GM23248 (cell line): Measurements from ENCODE around the gene IBA57. TPM values are rescaled to one million over a fixed set of nuclear protein-coding genes. Genes with fewer than 3 reads are reported as not detected.

ENCODE experiments used
- DNase-seq: peaks from one replicate; pipeline ENCODE4 v3.0.0-alpha.2; 2015
- H2AFZ ChIP-seq: fragments of 200-600 bp; sonication (generic); 2 replicates; pipeline ENCODE4 v1.6.1; 2016; ENCODE audit warnings: antibody characterized with exemption
- H3F3A ChIP-seq: fragments of 200-600 bp; sonication (generic); 2 replicates; pipeline ENCODE4 v1.6.1; 2016; ENCODE audit warnings: mild to moderate bottlenecking, antibody characterized with exemption, mixed run types; ENCODE audit not compliant: insufficient read depth
- H3K27ac ChIP-seq: fragments of 200-600 bp; sonication (generic); 2 replicates; pipeline ENCODE4 v1.5.1; 2016; ENCODE audit warnings: mild to moderate bottlenecking
- H3K27me3 ChIP-seq: fragments of 200-600 bp; sonication (generic); replicated peaks from 2 replicates; pipeline ENCODE4 v1.6.1; 2016; ENCODE audit warnings: mild to moderate bottlenecking; ENCODE audit not compliant: insufficient read depth
- H3K36me3 ChIP-seq: fragments of 200-600 bp; sonication (generic); 2 replicates; pipeline ENCODE4 v1.6.1; 2016; ENCODE audit warnings: low read depth, mild to moderate bottlenecking
- H3K4me1 ChIP-seq: fragments of 200-600 bp; sonication (generic); 2 replicates; pipeline ENCODE4 v1.6.1; 2016; ENCODE audit warnings: mild to moderate bottlenecking; ENCODE audit not compliant: insufficient read depth
- H3K4me2 ChIP-seq: fragments of 200-600 bp; sonication (generic); one replicate; pipeline ENCODE4 v1.6.1; 2016; ENCODE audit warnings: mild to moderate bottlenecking; ENCODE audit not compliant: unreplicated experiment
- H3K4me3 ChIP-seq: fragments of 200-600 bp; sonication (generic); 2 replicates; pipeline ENCODE4 v1.5.1; 2016; ENCODE audit warnings: mild to moderate bottlenecking
- H3K79me2 ChIP-seq: fragments of 200-600 bp; sonication (generic); 2 replicates; pipeline ENCODE4 v1.6.1; 2016; ENCODE audit warnings: mild to moderate bottlenecking; ENCODE audit not compliant: insufficient read depth
- H3K9ac ChIP-seq: fragments of 200-600 bp; sonication (generic); 2 replicates; pipeline ENCODE4 v1.6.1; 2016; ENCODE audit warnings: mild to moderate bottlenecking
- H3K9me2 ChIP-seq: fragments of 200-600 bp; sonication (generic); 2 replicates; pipeline ENCODE4 v1.6.1; 2016; ENCODE audit warnings: mixed run types, mild to moderate bottlenecking, moderate library complexity; ENCODE audit not compliant: insufficient read depth
- H3K9me3 ChIP-seq: fragments of 200-600 bp; sonication (generic); one replicate; pipeline ENCODE4 v1.6.1; 2017; ENCODE audit warnings: low read depth
- H4K20me1 ChIP-seq: fragments of 200-600 bp; sonication (generic); 2 replicates; pipeline ENCODE4 v1.6.0; 2016; ENCODE audit not compliant: insufficient read depth
- EZH2 ChIP-seq: fragments of 200-600 bp; sonication (generic); IDR thresholded peaks from 2 replicates; pipeline ENCODE4 v1.6.1; 2018; ENCODE audit warnings: antibody characterized with exemption, mild to moderate bottlenecking; ENCODE audit not compliant: insufficient read depth, poor library complexity, severe bottlenecking
- EZH2phosphoT487 ChIP-seq: fragments of 200-600 bp; sonication (generic); IDR thresholded peaks from 2 replicates; pipeline ENCODE4 v1.6.1; 2018; ENCODE audit warnings: antibody characterized with exemption, moderate library complexity, mild to moderate bottlenecking, low read depth; ENCODE audit not compliant: insufficient read depth
- whole genome bisulfite sequencing, 2 experiments: methylation state at CpG; one replicate each; pipeline ENCODE4 v1.1.6; 2015 to 2017; ENCODE audit warnings: low lambda C conversion rate in 2 of 2, low coverage in 1 of 2; ENCODE audit errors: missing lambda C conversion rate in 2 of 2; 5-methylcytosine and 5-hydroxymethylcytosine counted together
- in situ Hi-C: fragments of 300-500 bp; cut with MboI; formaldehyde crosslinking; loops from 2 replicates; pipeline ENCODE4 v1.15.0; 2020
- polyA plus RNA-seq: library from polyadenylated mRNA; unstranded; fragments of >200 nt; fragmentation: Nextera tagmentation; extraction: Ambion mirVana; gene quantifications from 2 replicates; pipeline ENCODE4 v1.2.1, GENCODE V29; 2016
- total RNA-seq: library from RNA; depleted of rRNA; stranded (reverse); fragments of >200 nt; shearing (Covaris generic); gene quantifications from 2 replicates; pipeline ENCODE4 v1.2.3, GENCODE V29; 2014

The IBA57 gene
- total and polyA plus RNA-seq, 2 experiments from 2014 or later = 2.0 to 2.9 TPM

DNA sequence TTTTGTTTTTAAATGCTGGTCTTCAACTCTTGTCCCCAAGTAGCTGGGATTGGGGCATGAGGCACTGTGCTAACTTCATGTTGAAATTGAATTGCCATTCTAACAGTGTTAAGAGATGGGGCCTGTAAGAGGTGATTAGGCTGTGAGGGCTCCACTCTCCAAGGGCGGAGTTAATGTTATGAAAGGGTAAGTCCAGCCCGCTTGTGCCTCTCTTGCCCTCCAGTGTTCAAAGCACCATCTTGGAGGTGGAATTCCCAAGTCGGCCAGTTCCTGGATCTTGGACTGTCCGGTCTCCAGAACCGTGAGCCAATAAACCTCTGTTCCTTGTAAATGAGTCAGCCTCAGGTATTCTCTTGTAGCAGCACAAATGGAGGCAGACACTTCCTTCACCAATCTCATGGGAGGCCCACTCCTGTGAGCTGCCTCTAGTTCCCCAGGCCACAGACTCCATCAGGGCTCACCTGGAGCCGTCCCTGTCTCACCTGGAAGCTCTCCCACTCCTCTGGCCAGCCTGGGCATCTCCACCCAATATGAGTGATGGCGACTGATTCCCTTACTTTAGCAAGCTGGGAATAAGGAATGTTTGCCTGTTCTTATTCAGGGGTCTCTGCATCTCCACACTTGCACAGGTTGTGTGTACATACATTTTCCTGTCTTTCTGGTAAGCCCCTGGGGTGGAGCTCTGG lies 15.5 kb downstream of the IBA57 start:
- no peaks in the 10 kb centered on the region for H3K4me1 ChIP-seq
- no peaks in the 10 kb centered on the region for H3K79me2 ChIP-seq
- H3K9me2 ChIP-seq = no peaks in the 10 kb centered on the region
- in situ Hi-C loops = no loop called here
- no peaks in the 10 kb centered on the region for H3K36me3 ChIP-seq
- H3F3A ChIP-seq = no peaks in the 10 kb centered on the region
- TF ChIP-seq EZH2phosphoT487 = no peak
- no peak for TF ChIP-seq EZH2
- H3K9me3 ChIP-seq = no peaks in the 10 kb centered on the region
- H2AFZ ChIP-seq = no peak overlapping the region
- H3K4me3 ChIP-seq = no peak overlapping the region
- no peak overlapping the region for H3K4me2 ChIP-seq
- no peaks in the 10 kb centered on the region for H3K27me3 ChIP-seq
- H3K27ac ChIP-seq = no peak overlapping the region
- no peak for DNase-seq
- 88% methylated on average over 7 of the region's 7 CpGs for WGBS, 2 experiments
- no peaks in the 10 kb centered on the region for H4K20me1 ChIP-seq
- no peak overlapping the region for H3K9ac ChIP-seq

DNA sequence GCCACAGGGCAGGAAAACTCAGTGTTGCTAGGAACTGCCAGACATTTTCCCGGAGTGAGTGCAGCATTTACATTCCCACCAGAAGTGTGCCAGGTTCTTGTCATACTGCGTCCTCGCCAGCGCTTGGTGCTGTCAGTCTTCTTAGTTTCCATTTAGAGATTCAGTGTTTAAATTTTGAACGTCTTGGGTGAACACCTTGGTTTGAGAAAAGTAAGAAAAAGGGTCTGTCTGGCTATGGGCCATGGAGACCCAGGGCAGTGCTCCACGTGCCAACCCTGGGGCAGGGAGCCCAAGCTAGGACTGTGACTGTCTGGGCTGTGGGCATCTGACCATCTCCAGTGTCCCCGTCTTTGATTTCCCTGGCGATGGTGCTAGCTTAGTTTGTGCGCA lies 16.0 kb downstream of the IBA57 start:
- Histone ChIP-seq H3K4me1 (no peaks in the 10 kb centered on the region), H3K9ac (no peak overlapping the region), H3K4me3 (no peak overlapping the region), H3K4me2 (no peak overlapping the region), H3K27me3 (no peaks in the 10 kb centered on the region), H3K9me3 (no peaks in the 10 kb centered on the region), H3K27ac (no peak overlapping the region), H2AFZ (no peak overlapping the region), H3K9me2 (no peaks in the 10 kb centered on the region), H3K36me3 (no peaks in the 10 kb centered on the region), H3K79me2 (no peaks in the 10 kb centered on the region), H4K20me1 (no peaks in the 10 kb centered on the region), H3F3A (no peaks in the 10 kb centered on the region)
- no peak for DNase-seq
- in situ Hi-C loops = no loop called here
- TF ChIP-seq EZH2phosphoT487 (no peak), EZH2 (no peak)
- WGBS, 2 experiments = 76 to 80% methylated on average over 9 of the region's 9 CpGs

DNA sequence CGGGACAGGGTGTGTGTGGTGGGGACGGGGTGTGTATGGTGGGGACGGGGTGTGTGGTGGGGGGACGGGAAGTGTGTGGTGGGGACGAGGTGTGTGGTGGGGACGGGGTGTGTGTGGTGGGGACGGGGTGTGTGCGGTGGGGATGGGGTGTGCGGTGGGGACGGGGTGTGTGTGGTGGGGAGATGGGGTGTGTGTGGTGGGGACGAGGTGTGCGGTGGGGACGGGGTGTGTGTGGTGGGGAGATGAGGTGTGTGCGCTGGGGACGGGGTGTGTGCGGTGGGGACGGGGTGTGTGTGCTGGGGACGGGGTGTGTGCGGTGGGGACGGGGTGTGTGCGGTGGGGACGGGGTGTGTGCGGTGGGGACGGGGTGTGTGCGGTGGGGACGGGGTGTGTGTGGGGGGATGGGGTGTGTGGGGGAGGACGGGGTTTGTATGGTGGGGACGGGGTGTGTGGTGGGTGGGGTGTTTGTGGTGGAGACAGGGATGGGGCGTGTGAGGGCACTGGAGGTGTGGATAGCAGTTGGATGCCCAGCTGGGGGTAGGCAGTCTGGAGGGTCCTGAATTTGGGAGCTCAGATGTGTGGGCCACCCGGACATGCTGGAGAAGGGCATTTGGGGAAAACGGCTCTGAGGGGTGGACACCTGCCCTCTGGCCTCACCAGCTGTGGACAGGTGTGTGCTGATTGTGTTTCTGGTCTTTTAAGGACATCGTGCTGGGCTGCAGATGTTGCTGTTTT lies 16.9 kb downstream of the IBA57 start:
- Histone ChIP-seq H3K27ac (no peak overlapping the region), H3K9me2 (no peaks in the 10 kb centered on the region), H3K27me3 (no peaks in the 10 kb centered on the region), H3F3A (no peaks in the 10 kb centered on the region), H3K9ac (no peak overlapping the region), H3K4me2 (no peak overlapping the region), H3K9me3 (no peaks in the 10 kb centered on the region), H3K79me2 (no peaks in the 10 kb centered on the region), H2AFZ (no peak overlapping the region), H4K20me1 (no peaks in the 10 kb centered on the region), H3K36me3 (no peaks in the 10 kb centered on the region), H3K4me3 (no peak overlapping the region), H3K4me1 (no peaks in the 10 kb centered on the region)
- TF ChIP-seq EZH2 (no peak), EZH2phosphoT487 (no peak)
- WGBS, 2 experiments = 92 to 93% methylated on average over 4 to 32 of the region's 32 CpGs
- in situ Hi-C loops = no loop called here
- no peak for DNase-seq

GRCh38 chr1:228184152-228184551 lies 18.5 kb downstream of the IBA57 start:
- Histone ChIP-seq H3F3A (no peaks in the 10 kb centered on the region), H3K36me3 (no peaks in the 10 kb centered on the region), H3K4me1 (no peaks in the 10 kb centered on the region), H3K4me2 (no peak overlapping the region), H4K20me1 (no peaks in the 10 kb centered on the region), H3K27ac (no peak overlapping the region), H3K9me2 (no peaks in the 10 kb centered on the region), H2AFZ (no peak overlapping the region), H3K79me2 (no peaks in the 10 kb centered on the region), H3K4me3 (no peak overlapping the region), H3K9me3 (no peaks in the 10 kb centered on the region), H3K9ac (no peak overlapping the region), H3K27me3 (no peaks in the 10 kb centered on the region)
- 51 to 61% methylated on average over 7 of the region's 7 CpGs for WGBS, 2 experiments
- in situ Hi-C loops = no loop called here
- no peak for TF ChIP-seq EZH2phosphoT487
- no peak for TF ChIP-seq EZH2
- no peak for DNase-seq
